ENCODE data around the gene FCGR3B.
"Not testable (repeated sequence)": the region's sequence is repeated elsewhere in the genome, so short reads cannot be mapped to it uniquely, and the experiment has no call there.

FCGR3B gene

GRCh38 chr1:161638251-161638993, 7.4 kb upstream of the FCGR3B start:
- not testable (repeated sequence) for DNase-seq

DNA sequence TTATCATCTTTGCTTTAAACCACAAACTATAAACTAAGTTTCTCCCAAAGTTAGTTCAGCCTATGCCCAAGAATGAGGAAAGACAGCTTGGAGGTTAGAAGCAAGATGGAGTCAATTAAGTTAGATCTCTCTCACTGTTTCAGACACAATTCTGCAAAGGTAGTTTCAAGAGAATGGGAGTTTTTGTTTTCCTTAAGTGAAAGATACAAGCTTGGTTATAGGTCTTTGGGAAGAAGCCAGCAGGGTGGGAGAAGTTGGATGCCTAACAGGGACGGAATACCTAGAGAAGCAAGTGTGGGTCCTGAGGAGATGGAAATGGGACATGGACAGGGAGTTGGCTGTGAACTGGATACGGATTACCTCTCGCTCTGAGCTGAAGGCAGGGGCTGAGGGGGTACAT, 6.0 kb upstream of the FCGR3B start:
- DNase-seq = not testable (repeated sequence)

DNA sequence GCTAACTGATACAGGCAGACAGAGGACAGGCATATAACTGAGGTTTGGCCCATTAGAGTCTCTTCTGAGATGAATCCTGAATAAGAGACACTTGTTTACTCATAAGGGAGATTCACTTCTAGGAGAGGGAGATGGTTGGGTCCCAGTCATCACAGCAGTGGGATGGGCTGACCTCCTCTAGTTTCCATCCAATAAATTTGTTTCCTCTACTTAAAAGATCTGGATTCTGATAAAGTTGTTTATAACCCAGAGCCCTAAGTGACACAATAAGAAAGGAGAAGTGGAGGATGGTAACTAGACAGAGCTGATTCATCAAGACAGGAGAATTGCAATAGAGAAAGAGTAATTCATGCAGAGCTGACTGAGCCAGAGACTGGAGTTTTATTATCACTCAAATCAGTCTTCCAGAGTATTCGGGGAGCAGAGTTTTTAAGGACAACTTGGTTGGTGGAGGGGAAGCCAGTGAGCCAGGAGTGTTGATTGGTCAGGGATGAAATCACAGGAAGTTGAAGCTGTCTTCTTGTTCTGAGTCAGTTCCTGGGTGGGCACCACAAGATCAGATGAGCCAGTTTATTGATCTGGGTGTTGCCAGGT, 5.3 kb upstream of the FCGR3B start:
- DNase-seq = not testable (repeated sequence)

- DNase-seq = not testable (repeated sequence)
These were observed 4.0 kb upstream of the FCGR3B start for GRCh38 chr1:161634993-161635392.

DNA sequence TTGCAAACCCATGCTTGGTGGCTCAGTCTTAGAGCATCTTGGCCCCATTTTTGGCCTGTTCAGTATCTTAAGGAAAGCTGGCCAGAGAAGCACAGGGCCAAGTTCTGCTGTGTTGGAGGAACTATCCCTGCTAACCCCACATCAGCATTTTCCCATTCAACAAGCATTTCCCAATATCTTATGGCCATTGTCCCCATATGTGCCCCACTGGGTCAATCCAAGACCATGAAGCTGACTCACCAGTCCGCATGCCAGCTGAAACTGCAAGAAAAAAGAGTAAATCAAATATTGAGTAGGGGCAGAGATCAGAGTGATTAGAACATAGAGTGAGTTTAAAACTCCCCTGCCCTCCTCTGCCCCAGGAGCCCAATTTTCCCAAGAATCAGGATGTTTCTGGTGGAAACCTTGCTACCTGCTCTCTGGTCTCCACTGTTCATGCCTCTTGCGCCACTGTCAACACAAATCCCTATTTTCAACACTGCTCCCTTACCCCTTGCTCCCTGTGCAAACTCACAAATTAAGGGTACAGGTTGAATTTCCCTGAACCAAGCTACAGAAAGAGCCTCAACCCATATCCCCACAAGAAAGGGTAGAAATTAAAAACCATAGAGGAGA, 741 bp downstream of the FCGR3B start:
- DNase-seq = not testable (repeated sequence)

DNA sequence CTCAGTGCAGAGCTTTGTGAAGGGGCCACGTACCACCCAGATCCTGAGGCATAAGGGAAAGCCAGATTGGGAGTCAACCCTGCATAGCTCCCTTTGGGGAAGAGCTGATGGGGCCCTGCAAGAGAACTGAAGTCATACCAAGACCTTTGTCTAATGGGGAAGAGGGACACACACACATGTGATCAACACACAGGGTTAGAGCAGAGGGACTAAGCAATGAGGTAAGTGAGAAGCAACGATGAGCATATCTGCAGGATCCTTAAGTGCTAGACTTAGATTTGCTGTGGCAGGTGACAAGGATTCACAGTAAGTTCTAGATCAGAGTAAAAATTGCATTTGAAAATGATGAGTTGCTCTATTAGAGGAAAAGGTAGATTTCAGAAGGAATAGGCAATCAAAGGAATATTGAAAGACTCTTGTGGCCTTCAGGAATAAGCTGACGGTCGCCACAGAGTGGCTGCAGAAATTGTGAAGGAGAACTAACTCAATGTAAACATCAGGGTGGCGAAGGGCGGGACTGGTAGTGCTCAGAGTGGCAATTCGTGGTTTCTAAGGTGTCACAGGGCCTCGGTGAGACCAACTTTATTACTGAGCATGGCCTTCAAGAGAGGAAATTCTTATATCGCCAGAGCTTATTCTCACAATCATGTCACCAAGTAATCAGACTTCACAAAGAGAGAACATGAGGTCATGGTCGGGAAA, 4.4 kb downstream of the FCGR3B start:
- DNase-seq = not testable (repeated sequence)

- DNase-seq = not testable (repeated sequence)
These were observed 6.4 kb downstream of the FCGR3B start for GRCh38 chr1:161624605-161625004.

GRCh38 chr1:161623401-161624051, 7.5 kb downstream of the FCGR3B start:
- peak; percentile 38 for DNase-seq

- not testable (repeated sequence) for DNase-seq
These were observed 8.9 kb downstream of the FCGR3B start for GRCh38 chr1:161622054-161622453.

DNA sequence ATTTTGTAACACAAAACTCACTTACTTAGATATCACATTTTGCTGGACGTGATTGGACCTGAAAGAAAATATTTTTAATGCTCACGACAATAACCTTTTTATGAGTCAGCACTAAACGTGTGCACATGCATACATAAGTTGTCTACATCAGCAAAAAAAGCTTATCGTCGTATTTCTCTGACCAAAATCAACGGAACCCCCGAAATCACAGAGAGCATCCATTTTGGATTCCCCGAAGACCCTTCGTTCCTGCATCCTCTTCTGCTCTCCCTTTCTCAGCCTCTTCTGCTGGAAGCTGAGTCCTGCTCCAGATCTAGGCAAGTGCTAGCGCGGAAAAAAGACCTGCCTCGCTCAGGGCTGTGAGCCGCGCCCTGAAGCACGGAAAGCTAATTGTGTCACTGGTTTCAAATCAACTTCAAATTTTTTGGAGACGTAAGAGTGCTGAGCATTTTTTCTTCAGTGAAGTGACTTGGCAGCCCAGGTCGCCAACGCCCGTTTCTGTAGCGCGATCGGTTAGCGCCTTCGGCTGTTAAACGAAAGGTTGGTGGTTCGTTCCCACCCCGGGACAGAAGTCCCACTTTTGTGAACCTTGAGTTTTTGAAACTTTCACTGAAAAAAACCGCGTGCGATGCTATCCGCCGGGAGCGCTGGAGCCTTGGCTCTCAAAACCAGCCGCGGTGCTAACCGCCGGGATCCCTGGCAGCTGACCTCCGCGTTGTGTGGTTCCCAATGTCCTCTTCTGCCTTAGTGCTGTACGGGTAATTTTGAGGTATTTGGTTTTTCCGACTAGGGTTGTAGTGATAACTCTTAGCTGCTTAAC, 9.6 kb downstream of the FCGR3B start:
- DNase-seq = peak; percentile 86

- not testable (repeated sequence) for DNase-seq
These were observed 10.6 kb downstream of the FCGR3B start for GRCh38 chr1:161620399-161620798.

- not testable (repeated sequence) for DNase-seq
These were observed 12.5 kb downstream of the FCGR3B start for GRCh38 chr1:161618517-161618916.

- not testable (repeated sequence) for DNase-seq
These were observed 14.6 kb downstream of the FCGR3B start for GRCh38 chr1:161616417-161616816.

DNA sequence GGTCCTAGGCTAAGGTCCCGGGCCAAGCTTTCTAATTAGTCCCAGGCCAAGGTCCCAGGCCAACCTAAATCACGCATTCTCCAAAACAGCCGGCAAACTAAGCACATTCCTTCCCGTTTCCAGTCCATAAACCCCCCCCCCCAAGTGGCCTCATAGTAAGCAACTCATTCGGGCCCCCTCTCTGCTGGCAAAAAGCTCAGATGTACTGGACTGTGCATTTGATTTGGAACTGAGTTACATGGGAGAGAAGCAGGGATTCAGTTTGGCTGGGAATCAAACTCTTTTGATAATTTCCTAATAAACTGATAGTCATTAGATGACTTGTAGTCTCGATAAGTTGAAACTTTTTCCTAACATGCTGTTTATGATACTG, 17.8 kb downstream of the FCGR3B start:
- DNase-seq = not testable (repeated sequence)

DNA sequence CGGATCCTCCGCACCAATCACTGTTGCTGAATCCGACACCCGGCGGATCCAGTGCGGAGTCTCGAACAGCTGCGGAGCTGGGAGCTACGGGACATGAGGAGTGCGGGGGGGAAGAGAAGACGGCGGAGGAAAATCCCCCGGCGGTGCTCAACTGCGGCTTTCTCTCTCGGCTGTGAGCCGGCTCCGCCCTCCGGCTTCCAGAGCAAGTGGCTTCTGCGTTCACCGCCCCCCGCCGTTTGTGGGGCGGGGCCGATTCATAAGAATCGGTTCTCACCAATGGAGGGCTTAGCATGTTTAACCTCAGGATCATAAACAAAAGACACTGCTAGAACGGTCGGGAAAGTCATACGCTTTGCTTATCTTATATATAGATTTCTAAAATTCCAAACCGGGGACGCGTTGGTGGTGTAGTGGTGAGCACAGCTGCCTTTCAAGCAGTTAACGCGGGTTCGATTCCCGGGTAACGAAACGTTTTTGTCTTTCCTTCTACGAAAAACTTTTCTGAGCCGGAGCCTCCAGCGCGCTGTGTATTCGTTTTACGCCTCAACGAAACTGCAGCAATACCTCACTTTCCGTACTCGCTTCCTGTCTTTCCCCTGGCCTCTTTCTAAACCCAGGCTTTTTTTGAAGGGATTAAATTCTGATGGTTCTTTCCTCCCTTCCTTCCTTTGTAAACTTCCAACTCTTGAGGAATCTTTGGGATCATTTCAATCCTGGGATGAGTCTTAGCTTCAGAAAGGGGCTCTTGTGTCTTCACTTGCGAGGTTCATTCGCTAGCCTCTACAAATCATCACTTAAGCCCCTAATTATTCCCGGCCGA, 18.4 kb downstream of the FCGR3B start:
- DNase-seq = peak; percentile 94

GRCh38 chr1:161611866-161612321, 19.1 kb downstream of the FCGR3B start:
- not testable (repeated sequence) for DNase-seq

- DNase-seq = not testable (repeated sequence)
These were observed 20.8 kb downstream of the FCGR3B start for GRCh38 chr1:161610198-161610597.

GRCh38 chr1:161606541-161607336, 24.2 kb downstream of the FCGR3B start:
- DNase-seq = not testable (repeated sequence)

- DNase-seq = not testable (repeated sequence)
These were observed 25.0 kb downstream of the FCGR3B start for GRCh38 chr1:161605762-161606540.
